Osteocyte (in vitro differentiated cells): ENCODE data around the gene MEPE. TPM values are rescaled to one million over a fixed set of nuclear protein-coding genes. Genes with fewer than 3 reads are reported as not detected.

Source experiments
- DNase-seq: peaks from one replicate; pipeline ENCODE4 v3.0.0; 2021; ENCODE audit warnings: mixed read lengths; ENCODE audit not compliant: unreplicated experiment; ENCODE audit errors: extremely low spot score
- H3K27ac Mint-ChIP-seq: one replicate; pipeline ENCODE4 v1.8.0; 2021; ENCODE audit warnings: mild to moderate bottlenecking, mixed read lengths; ENCODE audit not compliant: unreplicated experiment
- H3K27me3 Mint-ChIP-seq: one replicate; pipeline ENCODE4 v1.8.0; 2021; ENCODE audit warnings: mixed read lengths; ENCODE audit not compliant: unreplicated experiment
- H3K36me3 Mint-ChIP-seq: one replicate; pipeline ENCODE4 v1.8.0; 2021; ENCODE audit warnings: mixed read lengths; ENCODE audit not compliant: unreplicated experiment
- H3K4me1 Mint-ChIP-seq: one replicate; pipeline ENCODE4 v1.8.0; 2021; ENCODE audit warnings: mixed read lengths; ENCODE audit not compliant: unreplicated experiment
- H3K4me3 Mint-ChIP-seq: one replicate; pipeline ENCODE4 v1.8.0; 2021; ENCODE audit warnings: mild to moderate bottlenecking, moderate library complexity, mixed read lengths; ENCODE audit not compliant: unreplicated experiment
- H3K9me3 Mint-ChIP-seq: one replicate; pipeline ENCODE4 v1.8.0; 2021; ENCODE audit warnings: mixed read lengths; ENCODE audit not compliant: unreplicated experiment
- total RNA-seq: library from RNA; stranded (reverse); gene quantifications from 2 replicates; pipeline ENCODE4 v1.2.1, GENCODE V29; 2021
- TF ChIP-seq, protein P1 (sequence below): fragments of 200-600 bp; sonication (generic); IDR thresholded peaks from 2 replicates; pipeline ENCODE4 v1.5.0; 2021; ENCODE audit warnings: antibody characterized with exemption, mild to moderate bottlenecking, moderate library complexity

MEPE gene
- total RNA-seq, 1 donor from 2014 or later, result not detected

DNA sequence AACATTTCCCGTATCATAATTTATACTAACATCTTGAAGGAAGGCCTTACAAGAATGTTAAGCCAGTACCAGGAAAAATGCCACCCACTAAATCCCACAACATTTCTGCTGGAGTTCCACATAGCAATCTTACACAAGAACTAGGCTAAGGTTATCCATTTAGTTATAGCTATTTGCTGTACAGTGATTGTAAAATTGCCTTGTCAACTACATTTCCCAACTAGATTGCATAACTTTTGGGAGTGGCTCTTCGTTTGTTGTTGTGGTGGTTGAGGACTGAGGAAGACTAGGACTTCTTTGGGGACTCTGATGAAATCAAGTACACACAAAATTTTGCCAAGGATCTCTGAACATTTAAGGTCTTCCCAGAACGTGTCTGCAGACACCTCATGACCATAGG is 25.4 kb upstream of the MEPE start:
- DNase-seq, result no peak
- no peaks in the 10 kb centered on the region for H3K36me3 Mint-ChIP-seq
- no peaks in the 10 kb centered on the region for H3K4me1 Mint-ChIP-seq
- no peaks in the 10 kb centered on the region for H3K9me3 Mint-ChIP-seq
- H3K27me3 Mint-ChIP-seq, result peaks cover 2% of the 10 kb centered on the region
- H3K27ac Mint-ChIP-seq, result no peak overlapping the region
- TF ChIP-seq, protein P1, sequence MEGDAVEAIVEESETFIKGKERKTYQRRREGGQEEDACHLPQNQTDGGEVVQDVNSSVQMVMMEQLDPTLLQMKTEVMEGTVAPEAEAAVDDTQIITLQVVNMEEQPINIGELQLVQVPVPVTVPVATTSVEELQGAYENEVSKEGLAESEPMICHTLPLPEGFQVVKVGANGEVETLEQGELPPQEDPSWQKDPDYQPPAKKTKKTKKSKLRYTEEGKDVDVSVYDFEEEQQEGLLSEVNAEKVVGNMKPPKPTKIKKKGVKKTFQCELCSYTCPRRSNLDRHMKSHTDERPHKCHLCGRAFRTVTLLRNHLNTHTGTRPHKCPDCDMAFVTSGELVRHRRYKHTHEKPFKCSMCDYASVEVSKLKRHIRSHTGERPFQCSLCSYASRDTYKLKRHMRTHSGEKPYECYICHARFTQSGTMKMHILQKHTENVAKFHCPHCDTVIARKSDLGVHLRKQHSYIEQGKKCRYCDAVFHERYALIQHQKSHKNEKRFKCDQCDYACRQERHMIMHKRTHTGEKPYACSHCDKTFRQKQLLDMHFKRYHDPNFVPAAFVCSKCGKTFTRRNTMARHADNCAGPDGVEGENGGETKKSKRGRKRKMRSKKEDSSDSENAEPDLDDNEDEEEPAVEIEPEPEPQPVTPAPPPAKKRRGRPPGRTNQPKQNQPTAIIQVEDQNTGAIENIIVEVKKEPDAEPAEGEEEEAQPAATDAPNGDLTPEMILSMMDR, result no peak
- H3K4me3 Mint-ChIP-seq, result no peak overlapping the region

DNA sequence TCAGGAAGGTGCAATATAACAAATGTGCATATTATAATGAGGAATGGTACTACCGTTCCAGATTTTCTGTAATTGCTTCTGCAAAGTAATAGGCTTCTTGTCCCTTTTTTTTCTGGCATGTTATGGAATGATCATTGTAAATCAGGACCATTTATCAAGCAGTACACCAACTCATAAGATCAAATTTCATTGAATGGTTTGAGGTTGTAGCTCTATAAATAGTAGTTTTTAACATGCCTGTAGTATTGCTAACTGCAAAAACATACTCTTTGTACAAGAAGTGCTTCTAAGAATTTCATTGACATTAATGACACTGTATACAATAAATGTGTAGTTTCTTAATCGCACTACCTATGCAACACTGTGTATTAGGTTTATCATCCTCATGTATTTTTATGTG is 20.8 kb upstream of the MEPE start:
- Mint-ChIP-seq H3K4me1 (no peaks in the 10 kb centered on the region), H3K27me3 (peaks cover 2% of the 10 kb centered on the region), H3K27ac (no peak overlapping the region), H3K9me3 (peaks cover 9% of the 10 kb centered on the region), H3K36me3 (no peaks in the 10 kb centered on the region), H3K4me3 (no peak overlapping the region)
- TF ChIP-seq, protein P1, result no peak
- no peak for DNase-seq

GRCh38 chr4:87819281-87819919 is 13.4 kb upstream of the MEPE start:
- H3K4me1 Mint-ChIP-seq, result peaks cover 14% of the 10 kb centered on the region
- peak overlapping the region; percentile 73 for H3K27ac Mint-ChIP-seq
- peaks cover 9% of the 10 kb centered on the region for H3K9me3 Mint-ChIP-seq
- H3K36me3 Mint-ChIP-seq, result no peaks in the 10 kb centered on the region
- no peak overlapping the region for H3K4me3 Mint-ChIP-seq
- no peak for DNase-seq
- H3K27me3 Mint-ChIP-seq, result peaks cover 3% of the 10 kb centered on the region
- TF ChIP-seq, protein P1, result no peak

- H3K4me1 Mint-ChIP-seq, result peaks cover 14% of the 10 kb centered on the region
- H3K27me3 Mint-ChIP-seq, result peaks cover 4% of the 10 kb centered on the region
- H3K36me3 Mint-ChIP-seq, result no peaks in the 10 kb centered on the region
- no peak overlapping the region for H3K4me3 Mint-ChIP-seq
- no peak overlapping the region for H3K27ac Mint-ChIP-seq
- DNase-seq, result no peak
- no peaks in the 10 kb centered on the region for H3K9me3 Mint-ChIP-seq
- TF ChIP-seq, protein P1, result no peak
Measured at GRCh38 chr4:87823200-87823599, 9.6 kb upstream of the MEPE start.

GRCh38 chr4:87823724-87824123 is 9.0 kb upstream of the MEPE start:
- H3K36me3 Mint-ChIP-seq, result no peaks in the 10 kb centered on the region
- H3K27ac Mint-ChIP-seq, result no peak overlapping the region
- H3K9me3 Mint-ChIP-seq, result no peaks in the 10 kb centered on the region
- TF ChIP-seq, protein P1, result no peak
- peaks cover 9% of the 10 kb centered on the region for H3K27me3 Mint-ChIP-seq
- DNase-seq, result no peak
- peaks cover 14% of the 10 kb centered on the region for H3K4me1 Mint-ChIP-seq
- no peak overlapping the region for H3K4me3 Mint-ChIP-seq
